Measurements from ENCODE around the gene SV2C. TPM values are rescaled to one million over a fixed set of nuclear protein-coding genes. Genes with fewer than 3 reads are reported as not detected.
"Not testable (repeated sequence)": the region's sequence is repeated elsewhere in the genome, so short reads cannot be mapped to it uniquely, and the experiment has no call there.

Gene SV2C
- total RNA-seq, 1 experiment from 2014 or later: not detected

DNA sequence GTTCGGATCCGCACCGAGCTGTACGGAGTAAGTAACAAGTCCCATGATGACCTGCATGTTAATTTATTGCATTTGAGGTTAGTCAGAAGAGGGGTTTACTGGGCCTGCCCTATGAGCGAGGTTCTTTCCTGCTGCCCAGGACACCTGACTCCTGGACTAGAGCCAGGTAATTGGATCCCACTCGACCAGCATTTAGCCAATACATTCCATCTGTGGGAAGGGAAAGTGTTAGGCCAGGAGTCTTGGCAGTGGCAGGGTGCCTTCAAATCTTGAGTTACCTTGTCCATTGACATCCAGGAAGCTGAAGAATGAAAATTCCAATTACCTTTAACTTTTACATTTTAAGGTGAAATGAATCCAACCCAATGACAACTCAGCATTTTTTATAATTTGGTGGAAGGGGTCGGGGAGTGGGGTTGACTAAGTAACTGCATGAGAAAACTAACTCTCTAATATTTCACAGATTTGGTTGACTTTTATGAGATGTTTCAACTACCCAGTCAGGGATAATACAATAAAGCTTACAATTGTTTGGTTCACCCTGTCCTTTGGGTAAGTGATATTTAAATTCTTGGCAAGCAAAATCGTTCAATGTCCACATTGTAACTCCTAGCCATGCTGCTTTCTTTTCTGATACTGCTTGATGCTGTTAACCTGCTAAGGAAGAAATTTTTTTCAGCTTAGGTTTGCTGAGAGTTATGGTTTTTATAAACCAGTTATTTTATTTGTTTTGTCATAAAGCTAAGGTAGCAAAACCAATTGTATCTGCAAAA lies 208.3 kb downstream of the SV2C start:
- Histone ChIP-seq H3K4me1 (no peaks in the 10 kb centered on the region), H3K27ac (no peak overlapping the region), H3K36me3 (no peaks in the 10 kb centered on the region), H3K9me3 (replicated peaks) (no peaks in the 10 kb centered on the region), H3K27me3 (no peaks in the 10 kb centered on the region), H3K4me3 (no peak overlapping the region)
- peak in 1 of 2 experiments; percentile 5 for DNase-seq

DNA sequence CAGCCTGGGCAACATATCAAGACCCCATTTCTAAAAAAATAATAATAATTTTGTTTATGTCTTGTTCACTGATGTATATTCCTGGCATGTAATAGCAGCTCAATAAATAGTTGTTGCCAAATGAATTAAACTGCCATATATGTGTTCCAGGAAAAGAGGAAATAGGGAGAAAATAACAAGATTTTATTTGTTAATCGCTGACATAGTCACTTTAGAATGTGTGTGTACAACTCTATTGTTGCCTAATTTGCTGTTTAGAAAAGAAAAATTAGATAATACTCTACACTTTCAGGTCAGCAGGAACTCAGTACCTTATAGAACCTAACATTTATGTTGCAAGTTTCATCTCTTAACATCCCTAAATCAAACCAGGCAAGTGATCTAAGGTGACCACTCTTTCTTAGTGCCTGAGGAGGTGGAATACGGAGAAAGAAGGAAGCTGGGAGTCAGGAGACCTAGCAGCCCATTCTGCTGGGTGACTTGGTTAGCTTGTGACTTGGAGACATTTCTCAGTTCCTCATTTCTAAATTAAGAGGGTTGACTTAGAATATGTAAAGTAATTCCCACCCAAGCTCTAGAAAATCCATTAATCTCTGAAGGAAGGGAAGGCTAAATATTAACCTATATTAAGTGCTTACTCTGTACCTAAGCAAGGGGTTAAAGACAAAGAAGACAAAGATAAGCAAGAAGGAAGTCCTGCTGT lies 209.6 kb downstream of the SV2C start:
- Histone ChIP-seq H3K9me3 (replicated peaks) (no peaks in the 10 kb centered on the region), H3K27me3 (no peaks in the 10 kb centered on the region), H3K27ac (no peak overlapping the region), H3K36me3 (no peaks in the 10 kb centered on the region), H3K4me1 (no peaks in the 10 kb centered on the region), H3K4me3 (no peak overlapping the region)
- no peak for DNase-seq

DNA sequence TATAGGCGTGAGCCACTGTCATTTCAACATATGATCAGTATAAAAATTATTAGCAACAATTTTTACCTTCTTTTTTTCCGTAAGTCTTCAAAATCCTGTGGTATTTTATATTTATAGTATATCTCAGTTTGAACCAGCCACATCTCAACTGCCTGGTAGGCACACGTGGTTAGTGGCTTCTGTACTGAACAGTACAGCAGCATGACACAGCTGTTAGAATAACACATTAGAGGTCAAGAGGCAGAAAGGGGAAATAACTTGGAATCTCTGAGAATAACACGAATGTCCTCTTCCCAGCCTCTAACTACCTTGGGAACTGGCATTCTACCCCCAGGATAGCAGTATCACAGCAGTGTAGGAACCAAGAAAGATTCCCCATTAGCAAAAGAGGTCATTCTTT lies 211.4 kb downstream of the SV2C start:
- no peaks in the 10 kb centered on the region for H3K36me3 ChIP-seq

GRCh38 chr5:76298852-76299251 lies 215.7 kb downstream of the SV2C start:
- Histone ChIP-seq H3K27me3 (no peaks in the 10 kb centered on the region), H3K4me1 (no peaks in the 10 kb centered on the region), H3K9me3 (replicated peaks) (no peaks in the 10 kb centered on the region; the same call in 1 of the 2 replicates), H3K36me3 (no peaks in the 10 kb centered on the region), H3K27ac (no peak overlapping the region), H3K4me3 (no peak overlapping the region)
- no peak for DNase-seq

More for the DNA sequence above, 211.4 kb downstream of the SV2C start:
- no peak overlapping the region for H3K4me3 ChIP-seq
- no peaks in the 10 kb centered on the region for H3K9me3 ChIP-seq (replicated peaks)
- no peak for DNase-seq
- no peaks in the 10 kb centered on the region for H3K27me3 ChIP-seq
- H3K4me1 ChIP-seq: no peaks in the 10 kb centered on the region
- no peak overlapping the region for H3K27ac ChIP-seq

- Histone ChIP-seq H3K36me3 (no peaks in the 10 kb centered on the region), H3K4me1 (no peaks in the 10 kb centered on the region)
Observed at GRCh38 chr5:76299592-76299991, 216.4 kb downstream of the SV2C start.

GRCh38 chr5:76301932-76302331 lies 218.7 kb downstream of the SV2C start:
- H3K9me3 ChIP-seq (replicated peaks); H3K4me3 ChIP-seq; DNase-seq; H3K4me1 ChIP-seq; H3K36me3 ChIP-seq; H3K27ac ChIP-seq; H3K27me3 ChIP-seq: not testable (repeated sequence)

More at GRCh38 chr5:76299592-76299991, 216.4 kb downstream of the SV2C start:
- no peak for DNase-seq
- Histone ChIP-seq H3K27me3 (no peaks in the 10 kb centered on the region), H3K27ac (no peak overlapping the region), H3K9me3 (replicated peaks) (no peaks in the 10 kb centered on the region; the same call in 1 of the 2 replicates), H3K4me3 (no peak overlapping the region)

GRCh38 chr5:76302661-76303060 lies 219.5 kb downstream of the SV2C start:
- H3K4me3 ChIP-seq; H3K36me3 ChIP-seq; H3K4me1 ChIP-seq; H3K27ac ChIP-seq; H3K27me3 ChIP-seq; DNase-seq; H3K9me3 ChIP-seq (replicated peaks): not testable (repeated sequence)

DNA sequence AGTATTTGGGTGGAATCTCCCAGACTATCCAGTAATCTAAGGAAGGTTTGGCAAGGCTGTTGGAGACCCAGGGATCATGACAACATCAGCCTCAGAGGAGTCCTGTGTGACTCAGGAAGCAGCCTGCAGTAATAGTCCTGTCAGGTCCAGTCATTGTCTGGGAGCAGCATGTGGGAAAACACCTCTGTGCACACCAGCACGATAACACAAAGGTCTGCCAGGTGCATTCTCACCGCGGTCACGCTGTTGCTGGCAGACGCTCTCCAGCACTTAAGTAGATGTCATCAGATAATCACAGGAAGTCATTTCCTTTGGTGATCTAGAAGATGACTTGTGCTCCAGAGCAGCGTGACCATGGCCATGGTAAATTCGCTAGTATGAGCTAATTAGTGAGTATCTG lies 220.7 kb downstream of the SV2C start:
- Histone ChIP-seq H3K27ac (no peak overlapping the region), H3K27me3 (no peaks in the 10 kb centered on the region), H3K36me3 (no peaks in the 10 kb centered on the region), H3K9me3 (replicated peaks) (no peaks in the 10 kb centered on the region; the same call in 1 of the 2 replicates), H3K4me3 (no peak overlapping the region), H3K4me1 (no peaks in the 10 kb centered on the region)
- no peak for DNase-seq

DNA sequence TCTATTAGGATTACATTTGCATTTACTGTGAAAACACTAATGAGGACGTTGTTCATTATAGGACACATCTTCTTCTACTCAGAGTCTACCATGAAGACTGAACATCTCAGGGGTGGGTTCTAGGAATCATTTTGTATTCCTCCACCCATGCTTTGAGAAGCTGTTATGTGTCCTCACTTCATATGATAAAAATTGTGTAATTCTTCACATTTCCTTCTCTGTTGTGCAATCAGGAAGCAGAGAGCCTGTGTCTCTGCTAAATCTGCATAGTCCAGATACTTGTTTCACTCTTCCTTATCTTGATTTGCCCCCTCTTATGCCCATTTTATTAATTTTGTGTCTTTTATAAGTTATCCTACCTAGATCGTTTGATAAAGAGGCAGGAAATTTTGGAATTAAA lies 222.1 kb downstream of the SV2C start:
- Histone ChIP-seq H3K36me3 (no peaks in the 10 kb centered on the region), H3K4me1 (no peaks in the 10 kb centered on the region), H3K9me3 (replicated peaks) (no peaks in the 10 kb centered on the region; the same call in 1 of the 2 replicates), H3K4me3 (no peak overlapping the region), H3K27ac (no peak overlapping the region), H3K27me3 (no peaks in the 10 kb centered on the region)
- no peak for DNase-seq

DNA sequence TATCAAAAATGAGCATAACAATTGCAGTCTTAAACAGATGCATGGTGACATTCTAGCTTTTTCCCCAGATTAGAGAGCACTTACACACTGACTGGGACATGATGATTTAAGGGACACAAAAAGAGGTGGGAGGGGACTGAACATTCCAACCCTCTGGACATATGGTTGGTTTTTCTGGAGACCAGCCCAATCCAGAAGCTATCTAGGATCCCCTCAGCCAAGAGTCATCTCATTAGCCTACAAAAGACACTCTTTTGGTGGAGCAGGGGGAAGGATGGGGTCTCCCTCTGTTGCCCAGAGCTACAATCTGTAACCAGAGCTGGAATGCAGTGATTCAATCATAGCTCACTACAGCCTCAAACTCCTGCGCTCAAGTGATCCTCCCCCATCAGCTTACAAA lies 222.6 kb downstream of the SV2C start:
- Histone ChIP-seq H3K36me3 (no peaks in the 10 kb centered on the region), H3K4me3 (no peak overlapping the region), H3K4me1 (no peaks in the 10 kb centered on the region), H3K27me3 (no peaks in the 10 kb centered on the region), H3K9me3 (replicated peaks) (no peaks in the 10 kb centered on the region; the same call in 1 of the 2 replicates), H3K27ac (no peak overlapping the region)
- DNase-seq: no peak

DNA sequence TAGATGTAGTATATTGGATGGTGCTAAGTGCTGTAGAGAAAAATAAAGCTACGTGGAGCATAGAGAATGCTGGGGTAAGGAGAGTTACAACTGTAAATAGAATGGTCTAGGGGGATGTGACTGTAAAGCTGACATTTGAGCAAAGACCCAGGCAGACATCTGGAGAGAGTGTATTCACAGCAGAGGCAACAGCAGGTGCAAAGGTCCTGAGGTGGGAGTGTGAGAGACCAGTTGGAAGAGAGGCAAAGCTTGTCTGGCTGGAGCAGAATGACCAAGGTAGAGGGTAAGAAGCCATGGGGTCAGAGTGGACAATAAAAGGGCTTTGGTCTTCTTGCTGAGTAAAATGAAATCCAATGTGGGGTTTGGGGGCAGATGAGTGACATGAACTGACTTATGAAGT lies 227.0 kb downstream of the SV2C start:
- Histone ChIP-seq H3K36me3 (no peaks in the 10 kb centered on the region), H3K9me3 (replicated peaks) (no peaks in the 10 kb centered on the region), H3K4me3 (no peak overlapping the region), H3K4me1 (no peaks in the 10 kb centered on the region), H3K27ac (no peak overlapping the region), H3K27me3 (no peaks in the 10 kb centered on the region)
- DNase-seq: no peak

- H3K36me3 ChIP-seq: no peaks in the 10 kb centered on the region
- DNase-seq: no peak
- no peaks in the 10 kb centered on the region for H3K27me3 ChIP-seq
- H3K9me3 ChIP-seq (replicated peaks): no peaks in the 10 kb centered on the region
- H3K4me3 ChIP-seq: no peak overlapping the region
- H3K4me1 ChIP-seq: no peaks in the 10 kb centered on the region
- H3K27ac ChIP-seq: no peak overlapping the region
Observed at GRCh38 chr5:76312783-76313182, 229.6 kb downstream of the SV2C start.

DNA sequence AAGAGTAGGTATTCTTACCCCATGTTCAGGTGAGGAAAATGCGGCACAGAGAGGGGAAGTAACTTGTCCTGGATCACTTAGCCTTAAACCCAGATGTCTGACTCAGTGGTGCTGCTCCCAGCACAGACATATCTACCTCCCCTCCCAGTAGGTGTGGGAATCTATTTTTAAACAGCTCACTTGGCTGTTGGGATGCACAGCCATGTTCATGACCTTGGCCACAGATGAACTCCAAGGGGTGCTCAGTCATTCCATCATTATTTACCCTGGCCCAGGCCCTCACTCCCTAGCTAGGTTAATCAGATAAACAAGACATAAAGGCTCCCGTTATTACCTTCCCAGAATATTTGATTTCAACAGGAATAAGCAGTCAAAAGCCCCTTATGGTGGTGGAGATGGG lies 231.5 kb downstream of the SV2C start:
- H3K9me3 ChIP-seq (replicated peaks): no peaks in the 10 kb centered on the region

DNA sequence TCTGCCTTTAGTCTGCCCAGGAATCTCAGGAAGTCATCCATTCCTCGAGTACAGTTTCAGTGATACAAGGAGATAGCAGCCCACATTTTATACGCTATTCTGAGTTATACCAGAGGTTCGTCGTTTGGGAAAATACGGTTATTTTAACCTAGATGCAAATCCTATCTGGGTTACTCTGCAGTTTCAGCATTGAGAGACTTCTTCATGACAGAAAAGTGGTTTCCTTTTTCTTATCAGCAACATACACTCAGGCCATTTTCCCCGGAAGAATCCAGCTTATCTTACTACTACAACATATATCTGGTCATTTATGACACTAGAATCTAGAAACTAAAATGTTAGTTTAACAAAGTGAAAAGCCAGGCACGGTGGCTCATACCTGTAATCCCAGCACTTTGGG lies 236.5 kb downstream of the SV2C start:
- H3K27ac ChIP-seq: no peak overlapping the region
- H3K4me3 ChIP-seq: no peak overlapping the region
- no peaks in the 10 kb centered on the region for H3K27me3 ChIP-seq
- no peaks in the 10 kb centered on the region for H3K9me3 ChIP-seq (replicated peaks)
- H3K4me1 ChIP-seq: no peaks in the 10 kb centered on the region
- no peak for DNase-seq
- H3K36me3 ChIP-seq: no peaks in the 10 kb centered on the region

More for the DNA sequence above, 231.5 kb downstream of the SV2C start:
- Histone ChIP-seq H3K27ac (no peak overlapping the region), H3K4me3 (no peak overlapping the region), H3K36me3 (no peaks in the 10 kb centered on the region), H3K27me3 (no peaks in the 10 kb centered on the region), H3K4me1 (no peaks in the 10 kb centered on the region)
- DNase-seq: no peak

GRCh38 chr5:76323494-76323893 lies 240.3 kb downstream of the SV2C start:
- H3K4me1 ChIP-seq, H3K4me3 ChIP-seq, DNase-seq: not testable (repeated sequence)

More at GRCh38 chr5:76323494-76323893, 240.3 kb downstream of the SV2C start:
- not testable (repeated sequence) for H3K36me3 ChIP-seq; H3K27ac ChIP-seq; H3K9me3 ChIP-seq (replicated peaks)
- H3K27me3 ChIP-seq: peaks cover 10% of the 10 kb centered on the region; the same call in 1 of the 2 replicates

Data from SJCRH30 (cell line).